NCI-H2107 (cell line): ENCODE results near the gene MYPOP.
A peak's percentile ranks its signal among the peaks of the same experiment; 100 is the strongest.
"Not testable (repeated sequence)": the region's sequence is repeated elsewhere in the genome, so short reads cannot be mapped to it uniquely, and the experiment has no call there.

Experiments used
- DNase-seq: peaks from one replicate; lab custom pipeline; 2025; lab: John Stamatoyannopoulos, UW

MYPOP gene

GRCh38 chr19:45908956-45909355, 6.5 kb upstream of the MYPOP start:
- no peak for DNase-seq

DNA sequence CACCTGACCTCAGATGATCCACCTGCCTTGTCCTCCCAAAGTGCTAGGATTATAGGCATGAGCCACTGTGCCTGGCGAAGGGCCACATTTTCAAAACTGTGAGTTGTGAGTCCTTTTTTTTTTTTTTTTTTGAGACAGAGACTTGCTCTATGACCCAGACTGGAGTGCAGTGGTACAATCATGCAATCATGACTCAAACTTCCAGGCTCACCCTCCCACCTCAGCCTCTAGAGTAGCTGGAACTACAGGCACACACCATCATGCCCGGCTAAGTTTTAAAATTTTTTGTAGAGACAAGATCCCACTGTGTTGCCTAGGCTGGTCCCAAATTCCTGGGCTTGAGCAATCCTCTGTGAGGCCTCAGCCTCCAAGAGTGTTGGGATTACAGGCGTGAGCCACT, 3.8 kb upstream of the MYPOP start:
- DNase-seq = no peak

DNA sequence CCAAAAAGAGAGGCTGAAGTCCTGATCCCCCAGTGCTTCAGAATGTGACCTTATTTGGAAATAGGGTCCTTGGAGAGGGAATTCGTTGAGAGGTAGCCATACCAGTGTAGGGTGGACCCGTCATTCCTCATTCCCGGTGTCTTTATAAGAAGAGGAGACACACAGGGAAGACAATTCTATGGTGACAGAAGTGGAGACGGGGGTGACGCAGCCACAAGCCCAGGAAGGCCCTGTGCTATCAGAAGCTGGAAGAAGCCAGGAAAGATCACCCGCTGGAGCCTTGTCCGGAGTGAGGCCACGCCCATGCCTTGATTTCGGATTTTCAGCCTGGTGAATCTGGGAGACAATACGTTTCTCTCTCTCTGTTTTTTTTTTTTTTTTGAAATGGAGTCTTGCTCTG, 2.6 kb upstream of the MYPOP start:
- DNase-seq = no peak

DNA sequence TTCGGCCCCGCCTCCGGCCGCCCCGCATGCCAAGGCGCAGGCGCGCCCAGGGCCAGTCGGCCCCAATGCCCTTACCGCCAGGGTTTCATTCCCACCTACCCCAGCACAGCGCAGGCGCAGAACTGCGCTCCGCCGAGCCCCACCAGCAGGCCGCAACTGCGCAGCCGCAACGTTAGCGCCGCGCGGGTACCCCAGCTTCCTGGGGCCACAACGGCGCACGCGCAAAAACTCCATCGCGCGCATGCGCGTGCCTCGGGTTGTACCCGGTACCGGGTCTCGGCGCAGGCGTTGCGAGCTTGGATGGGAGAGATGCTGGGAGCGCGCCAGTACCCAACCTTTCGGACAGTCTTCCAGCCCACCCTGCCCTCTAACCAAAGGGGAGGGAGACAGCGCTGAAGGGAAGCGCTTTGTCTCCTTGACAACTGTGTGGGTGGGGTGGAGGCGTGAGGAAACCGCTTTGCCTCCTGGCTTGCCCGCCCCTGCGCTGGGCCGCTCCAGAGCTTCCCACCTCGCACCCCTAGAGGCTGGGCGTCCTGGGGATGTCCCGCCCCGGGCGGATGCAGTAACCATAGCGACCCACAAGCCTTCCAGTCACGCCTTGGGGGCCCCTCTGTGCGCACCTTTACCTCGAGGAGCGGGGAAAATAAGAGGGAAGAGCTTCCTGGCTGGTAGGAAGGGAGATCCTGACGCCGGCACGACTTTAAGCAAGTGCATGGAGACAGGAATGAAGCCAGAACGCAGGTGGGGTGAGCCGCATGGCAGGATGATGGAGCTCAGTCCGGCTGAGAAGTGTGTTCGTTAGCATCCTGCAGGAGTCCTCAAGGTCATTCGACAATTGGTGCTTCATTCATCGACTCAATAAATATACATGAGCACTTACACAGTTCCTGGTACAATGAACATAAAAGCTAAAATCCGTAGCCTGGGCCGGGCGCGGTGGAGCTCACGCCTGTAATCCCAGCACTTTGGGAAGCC, 525 bp upstream of the MYPOP start:
- peak; percentile 96 for DNase-seq

DNA sequence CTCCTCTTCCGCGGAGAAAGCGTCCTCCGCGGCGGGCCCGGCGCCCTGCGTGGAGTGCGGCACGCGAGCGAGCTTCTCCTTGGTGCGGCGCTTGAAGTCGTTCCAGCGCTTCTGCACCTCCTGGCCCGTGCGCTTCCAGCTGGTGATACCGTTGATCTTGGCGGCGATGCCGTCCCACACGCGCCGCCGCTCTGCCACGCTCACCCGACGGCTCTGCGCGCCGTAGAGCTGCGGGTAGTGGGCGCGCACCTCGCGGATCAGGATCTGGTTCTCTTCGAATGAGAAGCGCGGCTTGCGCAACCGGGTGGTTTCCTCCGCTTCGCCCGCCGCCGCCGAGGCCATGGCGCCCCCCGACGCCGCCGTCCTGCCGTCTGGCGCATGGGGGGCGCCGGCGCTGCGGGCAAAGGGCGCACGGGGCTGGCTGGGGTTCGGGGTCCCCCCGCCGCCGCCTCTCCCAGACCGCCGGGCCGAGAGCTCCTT, 941 bp downstream of the MYPOP start:
- DNase-seq = no peak

DNA sequence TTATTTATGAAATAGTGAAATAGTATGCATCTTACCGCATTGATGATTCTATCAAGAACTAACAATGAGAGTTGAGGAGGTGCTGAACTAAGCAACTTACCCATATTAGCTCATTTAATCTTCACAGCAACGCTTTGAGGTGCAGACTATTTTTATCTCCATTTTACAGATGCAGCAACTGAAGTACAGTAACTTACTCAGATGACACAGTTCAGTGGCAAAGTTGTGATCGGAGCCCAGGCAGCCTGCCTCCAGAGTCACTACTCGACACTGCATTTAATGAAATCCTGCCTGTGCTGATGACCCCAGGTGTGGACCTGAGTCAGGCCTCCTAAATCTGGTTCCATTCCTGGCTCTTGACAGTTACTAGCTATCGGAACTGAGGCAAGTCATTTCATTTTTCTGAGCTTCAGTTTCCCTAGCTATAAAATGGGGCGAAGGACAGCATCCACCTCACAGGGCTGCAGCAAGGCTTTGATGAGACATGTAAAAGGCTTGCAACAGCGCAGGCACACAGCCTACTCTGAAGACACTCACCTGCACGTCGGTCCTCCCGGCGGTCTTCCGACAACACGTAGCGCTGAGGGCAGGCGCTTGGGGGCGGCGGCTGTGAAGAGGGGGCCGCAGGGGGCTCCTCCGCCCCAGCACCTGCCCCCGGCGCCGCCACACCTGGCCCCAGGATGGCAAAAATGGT, 1.5 kb downstream of the MYPOP start:
- no peak for DNase-seq

DNA sequence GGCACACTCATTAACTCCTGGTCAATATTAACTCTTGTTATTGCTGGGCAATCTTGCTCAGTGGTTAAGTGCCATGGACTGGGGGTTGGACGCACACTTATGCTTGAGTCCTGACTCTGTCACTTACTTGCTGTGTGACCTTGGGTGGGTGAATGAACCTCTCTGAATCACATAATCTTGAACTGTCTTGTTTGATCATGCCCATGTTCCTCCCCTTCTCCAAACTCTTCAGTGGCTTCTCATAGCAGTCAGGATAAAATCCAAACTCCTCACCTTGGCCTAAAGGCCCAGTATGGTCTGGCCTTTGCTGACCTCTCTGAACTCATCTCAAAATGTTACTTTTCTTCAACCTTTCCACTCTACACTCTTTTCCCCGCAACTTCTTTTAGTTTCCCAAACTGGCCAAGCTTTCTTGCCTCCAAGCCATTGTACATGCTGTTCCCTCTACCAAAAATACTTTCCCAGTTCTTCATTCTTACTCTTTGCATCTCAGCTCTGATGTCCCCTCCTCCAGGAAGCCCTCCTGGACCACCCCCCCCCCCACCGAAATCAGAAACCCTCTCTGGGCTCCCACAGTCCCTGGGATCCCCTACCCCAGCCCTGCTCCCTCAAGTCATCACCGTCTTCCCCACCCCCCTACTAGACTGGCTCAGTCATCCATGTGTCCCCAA, 2.4 kb downstream of the MYPOP start:
- DNase-seq = no peak

DNA sequence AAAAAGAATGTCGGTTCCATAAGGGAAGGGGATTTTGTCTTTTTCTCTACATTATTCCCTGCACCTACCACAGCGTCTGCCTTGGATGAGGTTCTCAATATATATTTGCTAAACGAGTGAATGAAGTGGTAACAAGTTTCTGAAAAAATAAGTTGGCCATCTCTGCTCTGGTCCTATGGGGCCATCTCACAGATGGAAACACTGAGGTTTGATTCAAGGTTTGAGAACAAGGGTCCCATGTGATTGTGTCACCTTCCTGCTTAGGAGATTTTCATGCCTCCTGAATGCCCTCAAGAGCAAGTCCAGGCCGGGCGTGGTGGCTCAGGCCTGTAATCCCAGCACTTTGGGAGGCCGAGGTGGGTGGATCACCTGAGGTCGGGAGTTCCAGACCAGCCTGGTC, 3.2 kb downstream of the MYPOP start:
- DNase-seq = no peak

DNA sequence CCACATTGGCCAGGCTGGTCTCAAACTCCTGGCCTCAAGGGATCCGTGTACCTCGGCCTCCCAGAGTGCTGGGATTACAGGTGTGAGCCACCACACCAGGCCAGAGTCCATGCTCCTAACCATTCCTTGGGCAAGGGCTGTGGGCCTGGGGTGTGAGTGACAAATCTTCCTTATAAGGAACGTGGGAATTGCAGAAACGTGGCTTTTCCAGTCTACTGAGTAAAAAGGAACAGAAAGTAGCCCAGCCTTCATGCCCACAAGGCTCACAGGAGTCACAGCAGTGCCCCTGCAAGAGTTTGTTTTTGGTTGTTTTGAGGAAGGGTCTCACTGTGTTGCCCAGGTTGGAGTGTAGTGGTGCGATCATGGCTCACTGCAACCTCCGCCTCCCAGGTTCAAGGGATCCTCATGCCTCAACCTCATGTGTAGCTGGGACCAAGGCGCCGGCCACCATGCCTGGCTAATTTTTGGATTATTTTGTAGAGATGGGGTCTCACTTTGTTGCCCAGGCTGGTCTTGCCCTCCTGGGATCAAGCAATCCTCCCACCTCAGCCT, 5.1 kb downstream of the MYPOP start:
- DNase-seq = no peak

- DNase-seq = not testable (repeated sequence)
Observed at GRCh38 chr19:45895983-45896599, 6.3 kb downstream of the MYPOP start.

DNA sequence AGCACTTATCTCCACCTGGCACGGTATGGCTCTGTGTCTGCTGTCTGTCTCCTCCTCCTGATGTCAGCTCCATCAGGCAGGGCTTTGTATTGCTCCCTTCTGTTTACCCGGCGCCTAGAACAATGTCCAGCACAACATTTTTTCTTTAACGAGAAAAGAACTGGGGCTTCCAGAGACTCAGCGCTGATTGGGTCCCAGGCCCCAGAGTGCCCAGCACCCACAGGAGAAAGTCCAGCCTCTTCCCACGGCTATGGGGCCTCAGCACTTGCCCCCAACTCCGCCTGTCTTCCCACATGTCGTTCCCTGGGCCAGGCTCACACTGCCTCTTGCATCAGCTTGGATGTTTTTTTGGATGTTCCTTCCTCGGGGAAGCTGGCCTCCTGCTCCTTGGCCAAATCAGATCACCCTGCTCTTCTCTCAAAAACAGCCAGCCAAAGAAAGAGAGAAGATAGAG, 6.9 kb downstream of the MYPOP start:
- DNase-seq = no peak

GRCh38 chr19:45890877-45891276, 11.5 kb downstream of the MYPOP start:
- DNase-seq = no peak

DNA sequence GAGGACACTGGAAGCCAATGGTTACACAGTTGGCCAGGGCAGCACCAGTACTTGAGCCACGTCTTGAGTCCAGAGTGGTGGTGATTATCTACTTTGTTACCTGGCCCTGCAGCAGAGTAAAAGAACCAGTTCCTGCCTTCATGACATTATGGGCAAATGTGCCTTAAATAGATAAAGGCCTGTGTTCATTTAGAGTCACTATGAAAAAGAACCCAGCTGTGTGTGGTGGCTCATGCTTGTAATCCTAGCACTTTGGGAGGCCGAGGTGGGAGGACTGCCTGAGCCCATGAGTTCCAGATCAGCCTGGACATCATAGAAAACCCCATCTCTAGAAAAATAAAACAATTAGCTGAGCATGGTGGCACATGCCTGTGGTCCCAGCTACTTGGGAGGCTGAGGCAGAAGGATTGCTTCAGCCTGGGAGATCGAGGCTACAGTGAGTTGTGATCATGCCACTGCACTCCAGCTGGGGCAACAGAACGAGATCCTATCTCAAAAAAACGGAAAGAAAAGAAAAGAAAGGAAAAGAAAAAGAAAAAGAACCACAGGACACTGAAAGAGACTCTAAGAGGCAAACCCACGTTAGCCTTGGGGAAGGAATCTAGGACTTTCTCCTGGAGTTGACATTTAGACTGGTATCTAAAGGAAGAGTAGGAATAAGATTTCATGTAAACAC, 13.1 kb downstream of the MYPOP start:
- no peak for DNase-seq

GRCh38 chr19:45887200-45887710, 15.2 kb downstream of the MYPOP start:
- DNase-seq = no peak

- DNase-seq = peak; percentile 74
Observed at GRCh38 chr19:45886427-45887199, 15.8 kb downstream of the MYPOP start.

DNA sequence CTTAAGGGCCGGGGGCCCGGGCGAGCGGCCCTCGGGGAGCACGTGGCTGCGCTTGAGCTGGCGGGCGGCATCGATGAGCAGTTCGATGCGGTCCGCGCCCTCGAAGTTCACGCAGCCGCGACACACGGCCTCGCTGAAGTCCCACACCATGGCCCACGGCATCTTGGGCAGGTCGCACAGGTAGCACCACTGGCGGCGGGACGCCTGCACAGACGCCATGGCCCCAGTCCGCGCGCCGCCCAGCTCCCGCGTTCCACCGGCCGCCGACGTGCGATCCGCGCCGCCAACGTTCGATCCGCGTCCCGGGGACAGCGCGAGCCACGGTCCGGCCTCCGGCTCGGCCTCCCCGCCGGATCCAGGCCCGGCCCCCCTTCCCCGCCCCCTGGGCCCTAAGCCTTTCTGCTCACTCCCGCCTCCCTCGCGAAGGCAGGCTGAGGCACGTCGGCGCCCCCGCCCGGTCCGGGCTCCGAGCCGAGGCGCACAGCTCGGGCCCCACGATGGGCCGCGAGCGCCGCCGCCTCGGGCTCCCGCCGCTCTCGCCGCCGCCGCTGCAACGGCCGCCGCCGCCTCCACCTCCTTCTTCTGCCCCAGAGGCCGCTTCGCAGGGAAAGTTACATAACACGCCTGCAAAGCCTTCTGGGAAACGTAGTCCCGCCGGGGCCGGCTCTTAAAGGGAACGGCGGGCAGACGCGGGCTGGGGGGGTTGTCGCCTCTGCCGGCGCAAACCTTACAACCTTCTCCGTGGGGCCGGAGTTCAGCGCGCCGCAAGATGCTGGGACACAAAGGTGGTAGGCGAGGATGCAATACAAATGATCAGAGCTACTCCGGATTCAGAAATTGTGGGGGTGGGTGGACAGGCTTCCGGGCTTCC, 16.6 kb downstream of the MYPOP start, which contains the start of gene IRF2BP1:
Gene IRF2BP1, minus strand, starts transcription at position 586 of the 871 bp plus-strand sequence. Its CDS starts 367 bp downstream, at position 219.
- peak; percentile 85 for DNase-seq

DNA sequence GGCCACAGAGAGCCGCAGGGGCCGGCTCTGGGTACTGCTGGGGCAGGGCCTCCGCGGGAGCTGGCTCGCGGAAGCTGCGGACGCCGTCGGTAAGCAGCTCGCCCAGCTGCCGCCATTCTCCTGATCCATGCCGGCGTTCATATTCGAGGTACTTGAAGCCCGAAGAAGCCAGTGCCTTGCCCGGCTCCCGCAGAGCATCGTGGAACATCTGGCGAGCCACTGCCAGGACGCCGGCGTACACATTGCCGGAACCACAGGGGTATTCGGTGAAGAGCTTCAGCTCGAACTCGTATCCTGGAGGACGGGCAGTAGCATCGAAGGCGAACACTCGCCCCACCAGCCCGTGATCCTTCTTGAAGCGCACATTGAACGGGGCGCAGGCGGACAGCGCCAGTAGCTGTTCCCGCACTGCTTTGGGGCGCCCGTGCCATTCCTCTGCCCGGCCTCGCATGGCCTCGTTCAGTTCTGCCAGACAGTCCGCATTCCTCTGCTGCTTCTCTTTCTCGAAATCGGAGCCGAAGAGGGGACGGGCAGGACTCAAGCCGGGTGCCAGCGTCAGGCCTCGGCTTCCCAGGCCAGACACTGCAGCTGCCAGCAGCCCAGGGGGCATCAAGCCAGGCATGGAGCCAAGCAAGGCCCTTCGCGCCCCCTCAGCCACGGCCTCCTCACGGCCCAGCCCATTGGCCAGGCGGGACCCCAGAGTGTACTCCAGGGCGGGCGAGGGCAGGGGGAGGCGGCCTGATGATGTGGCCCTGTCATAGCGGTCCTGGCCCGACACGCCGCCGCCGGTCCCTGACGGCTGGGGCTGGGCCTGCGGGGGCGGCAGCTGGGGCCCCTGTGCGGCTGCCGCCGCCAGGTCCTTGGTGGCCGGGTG, 17.5 kb downstream of the MYPOP start:
- no peak for DNase-seq
